ENCODE results near the gene CFAP299. TPM values are rescaled to one million over a fixed set of nuclear protein-coding genes. Genes with fewer than 3 reads are reported as not detected.

The CFAP299 gene
- total and polyA plus RNA-seq, 2 donors from 2014 or later = 1.1 TPM; not detected in 1

- no peaks in the 10 kb centered on the region for H3K4me1 ChIP-seq (ENCODE audit: control insufficient read depth in 2 of 3, insufficient read depth in 2 of 3, low read depth in 1 of 3, low read length in 3 of 3)
- FAIRE-seq = no peak
- H3K4me3 ChIP-seq (ENCODE audit: low read length in 3 of 3) = no peak overlapping the region
- H3K9me3 ChIP-seq (ENCODE audit: control insufficient read depth in 2 of 3, insufficient read depth in 1 of 3, low read length in 3 of 3) = no peaks in the 10 kb centered on the region
- H3K27me3 ChIP-seq (ENCODE audit: control insufficient read depth, insufficient read depth, low read length) = no peaks in the 10 kb centered on the region
- H3K27ac ChIP-seq (ENCODE audit: low read depth in 2 of 2, low read length in 2 of 2) = no peak overlapping the region
- no peak for DNase-seq
- H3K9ac ChIP-seq (ENCODE audit: low read length in 3 of 3) = no peak overlapping the region
- no peaks in the 10 kb centered on the region for H3K36me3 ChIP-seq (ENCODE audit: control insufficient read depth in 2 of 3, insufficient read depth in 3 of 3, low read length in 3 of 3)
- no peak for TF ChIP-seq CTCF (IDR thresholded peaks at IDR 0.05; ENCODE audit: borderline replicate concordance, extremely low read depth, insufficient read depth)
- intact Hi-C loops (cut with DNase I) = no loop called here
Measured at GRCh38 chr4:80875642-80876041, 540.1 kb downstream of the CFAP299 start.

GRCh38 chr4:80876810-80877209 lies 541.3 kb downstream of the CFAP299 start:
- H3K4me3 ChIP-seq (ENCODE audit: low read length in 3 of 3) = no peak overlapping the region
- H3K9ac ChIP-seq (ENCODE audit: low read length in 3 of 3) = no peak overlapping the region
- no peaks in the 10 kb centered on the region for H3K9me3 ChIP-seq (ENCODE audit: control insufficient read depth in 2 of 3, insufficient read depth in 1 of 3, low read length in 3 of 3)
- no peak overlapping the region for H3K27ac ChIP-seq (ENCODE audit: low read depth in 2 of 2, low read length in 2 of 2)
- no peaks in the 10 kb centered on the region for H3K4me1 ChIP-seq (ENCODE audit: control insufficient read depth in 2 of 3, insufficient read depth in 2 of 3, low read depth in 1 of 3, low read length in 3 of 3)
- DNase-seq (no peak), FAIRE-seq (no peak)
- no peak for TF ChIP-seq CTCF (IDR thresholded peaks at IDR 0.05; ENCODE audit: borderline replicate concordance, extremely low read depth, insufficient read depth)
- no peaks in the 10 kb centered on the region for H3K36me3 ChIP-seq (ENCODE audit: control insufficient read depth in 2 of 3, insufficient read depth in 3 of 3, low read length in 3 of 3)
- intact Hi-C loops (cut with DNase I) = no loop called here
- no peaks in the 10 kb centered on the region for H3K27me3 ChIP-seq (ENCODE audit: control insufficient read depth, insufficient read depth, low read length)

- Histone ChIP-seq H3K36me3 (ENCODE audit: control insufficient read depth in 2 of 3, insufficient read depth in 3 of 3, low read length in 3 of 3) (no peaks in the 10 kb centered on the region), H3K27ac (ENCODE audit: low read depth in 2 of 2, low read length in 2 of 2) (no peak overlapping the region), H3K9me3 (ENCODE audit: control insufficient read depth in 2 of 3, insufficient read depth in 1 of 3, low read length in 3 of 3) (no peaks in the 10 kb centered on the region), H3K27me3 (ENCODE audit: control insufficient read depth, insufficient read depth, low read length) (no peaks in the 10 kb centered on the region), H3K4me1 (ENCODE audit: control insufficient read depth in 2 of 3, insufficient read depth in 2 of 3, low read depth in 1 of 3, low read length in 3 of 3) (no peaks in the 10 kb centered on the region), H3K9ac (ENCODE audit: low read length in 3 of 3) (no peak overlapping the region), H3K4me3 (ENCODE audit: low read length in 3 of 3) (no peak overlapping the region)
- TF ChIP-seq CTCF (IDR thresholded peaks at IDR 0.05; ENCODE audit: borderline replicate concordance, extremely low read depth, insufficient read depth) = no peak
- no peak for DNase-seq
- FAIRE-seq = no peak
- intact Hi-C loops (cut with DNase I) = no loop called here
Measured at GRCh38 chr4:80878218-80878617, 542.7 kb downstream of the CFAP299 start.

Measured in kidney (tissue), 14 donors.